NCI-H2029 treated with DMSO at 0.1 percent for 48 hours (cell line): ENCODE results near the gene TAOK1.

Experiments
- DNase-seq: peaks from one replicate; lab custom pipeline; 2025; lab: John Stamatoyannopoulos, UW

Gene TAOK1

GRCh38 chr17:29379084-29379991 lies 10.8 kb upstream of the TAOK1 start:
- no peak for DNase-seq

- no peak for DNase-seq
Observed at GRCh38 chr17:29383686-29384085, 6.5 kb upstream of the TAOK1 start.

GRCh38 chr17:29384901-29385300 lies 5.3 kb upstream of the TAOK1 start:
- no peak for DNase-seq

- DNase-seq, result no peak
Observed at GRCh38 chr17:29386760-29387159, 3.4 kb upstream of the TAOK1 start.

GRCh38 chr17:29388937-29389336 lies 1.2 kb upstream of the TAOK1 start:
- DNase-seq, result no peak

- DNase-seq, result no peak
Observed at GRCh38 chr17:29390851-29391631, 878 bp downstream of the TAOK1 start.

- DNase-seq, result no peak
Observed at GRCh38 chr17:29393436-29393835, 3.3 kb downstream of the TAOK1 start.

- no peak for DNase-seq
Observed at GRCh38 chr17:29394761-29395160, 4.6 kb downstream of the TAOK1 start.

- no peak for DNase-seq
Observed at GRCh38 chr17:29396066-29396465, 5.9 kb downstream of the TAOK1 start.

GRCh38 chr17:29399634-29400033 lies 9.5 kb downstream of the TAOK1 start:
- no peak for DNase-seq

GRCh38 chr17:29400818-29401217 lies 10.7 kb downstream of the TAOK1 start:
- no peak for DNase-seq

GRCh38 chr17:29401258-29401657 lies 11.1 kb downstream of the TAOK1 start:
- DNase-seq, result no peak

GRCh38 chr17:29407856-29408255 lies 17.7 kb downstream of the TAOK1 start:
- DNase-seq, result no peak

- DNase-seq, result no peak
Observed at GRCh38 chr17:29409963-29410362, 19.8 kb downstream of the TAOK1 start.

- no peak for DNase-seq
Observed at GRCh38 chr17:29412780-29413565, 22.8 kb downstream of the TAOK1 start.

GRCh38 chr17:29420128-29420527 lies 30.0 kb downstream of the TAOK1 start:
- DNase-seq, result no peak

GRCh38 chr17:29430275-29430674 lies 40.1 kb downstream of the TAOK1 start:
- no peak for DNase-seq

- DNase-seq, result no peak
Observed at GRCh38 chr17:29433541-29433940, 43.4 kb downstream of the TAOK1 start.

- no peak for DNase-seq
Observed at GRCh38 chr17:29434550-29434949, 44.4 kb downstream of the TAOK1 start.

- no peak for DNase-seq
Observed at GRCh38 chr17:29442451-29442850, 52.3 kb downstream of the TAOK1 start.

- no peak for DNase-seq
Observed at GRCh38 chr17:29443041-29443739, 53.0 kb downstream of the TAOK1 start.

- DNase-seq, result no peak
Observed at GRCh38 chr17:29444589-29444988, 54.4 kb downstream of the TAOK1 start.
